CD4-positive, CD25-positive, alpha-beta regulatory T cell (primary cell): ENCODE data around the gene SLC9A5. TPM values are rescaled to one million over a fixed set of nuclear protein-coding genes. Genes with fewer than 3 reads are reported as not detected.
A peak's percentile ranks its signal among the peaks of the same experiment; 100 is the strongest.

Experiments used
- ATAC-seq, 2 donors: fragments of 150-1000 bp; cut with Tn5 transposase; one replicate each; pipeline ENCODE4 v1.10.0; 2021; ENCODE audit warnings: low read depth in 2 of 2, moderate number of reproducible peaks in 2 of 2, moderate library complexity in 1 of 2
- DNase-seq, 3 donors: peaks; one replicate each; pipeline versions ENCODE4 v3.0.0 to v3.0.0-alpha.2; 2012 to 2022; ENCODE audit warnings: mixed read lengths in 1 of 3
- H3K27ac ChIP-seq: one replicate; pipeline ENCODE4 v1.7.0; 2013; ENCODE audit warnings: mild to moderate bottlenecking, low read length; ENCODE audit not compliant: insufficient read depth, poor library complexity, severe bottlenecking
- H3K27me3 ChIP-seq: one replicate; pipeline ENCODE4 v1.7.0; 2013; ENCODE audit warnings: low read length; ENCODE audit not compliant: control insufficient read depth, insufficient read depth
- H3K36me3 ChIP-seq: one replicate; pipeline ENCODE4 v1.7.0; 2013; ENCODE audit warnings: mild to moderate bottlenecking, low read length, moderate library complexity; ENCODE audit not compliant: control insufficient read depth, insufficient read depth
- H3K4me1 ChIP-seq: 2 replicates; pipeline ENCODE4 v1.7.0; 2013; ENCODE audit warnings: mild to moderate bottlenecking, low read length; ENCODE audit not compliant: insufficient read depth, control insufficient read depth, poor library complexity, severe bottlenecking
- H3K4me3 ChIP-seq: one replicate; pipeline ENCODE4 v1.7.0; 2013; ENCODE audit warnings: low read depth, mild to moderate bottlenecking, low read length, moderate library complexity
- H3K9me3 ChIP-seq, 2 experiments: 1 replicate in 1 of 2; 2 replicates in 1 of 2; pipeline ENCODE4 v1.7.0; 2013; ENCODE audit warnings: low read length in 2 of 2, mild to moderate bottlenecking in 1 of 2, moderate library complexity in 1 of 2; ENCODE audit not compliant: control insufficient read depth in 2 of 2
- H3K27ac Mint-ChIP-seq, 3 donors: one replicate each; pipeline ENCODE4 v1.8.0; 2020 to 2022; ENCODE audit warnings: mild to moderate bottlenecking in 3 of 3, mixed read lengths in 3 of 3, moderate library complexity in 2 of 3
- H3K27me3 Mint-ChIP-seq: one replicate; pipeline ENCODE4 v1.8.0; 2022; ENCODE audit warnings: mild to moderate bottlenecking, mixed read lengths
- H3K36me3 Mint-ChIP-seq: one replicate; pipeline ENCODE4 v1.8.0; 2020; ENCODE audit warnings: mixed read lengths
- H3K4me1 Mint-ChIP-seq, 4 donors: one replicate each; pipeline ENCODE4 v1.8.0; 2020 to 2022; ENCODE audit warnings: mixed read lengths in 4 of 4, mild to moderate bottlenecking in 1 of 4
- H3K4me3 Mint-ChIP-seq, 4 donors: one replicate each; pipeline ENCODE4 v1.8.0; 2020 to 2022; ENCODE audit warnings: mild to moderate bottlenecking in 4 of 4, mixed read lengths in 4 of 4, moderate library complexity in 3 of 4
- H3K9me3 Mint-ChIP-seq, 7 donors: one replicate each; pipeline ENCODE4 v1.8.0; 2020 to 2022; ENCODE audit warnings: mixed read lengths in 7 of 7, mild to moderate bottlenecking in 3 of 7, moderate library complexity in 2 of 7
- polyA plus RNA-seq, 4 donors: library from polyadenylated mRNA; unstranded; fragments of 300-500 nt; fragmentation: Illumina TruSeq; gene quantifications; one replicate each; pipeline ENCODE4 v1.2.3, GENCODE V29; 2021
- total RNA-seq: library from RNA; stranded (reverse); gene quantifications from one replicate; pipeline ENCODE4 v1.2.3, GENCODE V29; 2022

Gene SLC9A5
- total and polyA plus RNA-seq, 5 donors from 2014 or later: 1.3 TPM; not detected in 4

DNA sequence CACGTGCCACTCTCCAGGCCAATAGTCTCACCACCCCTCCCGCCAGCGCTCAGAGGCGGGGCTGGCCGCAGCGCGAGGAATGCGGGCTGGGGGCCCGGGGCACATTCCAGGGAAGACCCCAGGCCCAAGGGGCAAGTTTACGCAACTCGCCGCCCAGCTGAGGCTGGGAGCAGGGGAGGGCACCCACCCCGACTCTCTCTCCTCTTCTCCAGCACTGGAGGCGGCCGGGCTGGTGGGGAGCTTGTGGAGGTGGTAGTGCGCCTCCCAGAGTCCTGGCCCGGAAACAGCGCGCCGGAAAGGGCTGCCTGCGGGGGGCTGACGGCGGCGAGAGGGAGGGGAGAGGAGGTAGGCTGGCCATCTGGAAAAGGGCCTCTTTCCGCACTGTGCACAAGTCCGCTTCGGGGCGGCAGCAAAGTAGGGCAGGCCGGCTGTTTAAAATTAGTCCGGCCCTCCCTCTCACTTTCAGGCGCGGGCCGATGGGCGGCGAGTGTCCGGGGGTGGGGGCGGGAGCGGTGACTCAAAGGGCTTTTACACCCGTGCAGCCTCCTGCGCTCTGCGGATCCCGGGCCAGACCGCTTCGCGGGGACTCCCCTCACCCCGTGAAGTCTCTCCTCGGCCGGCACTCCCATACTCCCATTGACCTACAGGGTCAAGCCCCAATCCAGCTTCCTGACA, 2.6 kb upstream of the SLC9A5 start:
- Histone ChIP-seq H3K4me3 (no peak overlapping the region), H3K27ac (peak overlapping the region; percentile 68), H3K4me1 (peaks cover 56% of the 10 kb centered on the region), H3K27me3 (peaks cover 13% of the 10 kb centered on the region), H3K9me3 (no peaks in the 10 kb centered on the region), H3K36me3 (no peaks in the 10 kb centered on the region)
- ATAC-seq (no peak), DNase-seq (peak; percentile 33 to 65 (median 35))
- peak overlapping the region; percentile 89 to 96 (median 91) for H3K4me3 Mint-ChIP-seq
- H3K27ac Mint-ChIP-seq: peak overlapping the region in 2 of 3 donors; percentile 91 to 93
- peaks cover 9 to 55% (median 32%) of the 10 kb centered on the region in 4 donors for H3K4me1 Mint-ChIP-seq
- peaks cover 26% of the 10 kb centered on the region for H3K27me3 Mint-ChIP-seq
- H3K36me3 Mint-ChIP-seq: no peaks in the 10 kb centered on the region
- no peaks in the 10 kb centered on the region for H3K9me3 Mint-ChIP-seq

DNA sequence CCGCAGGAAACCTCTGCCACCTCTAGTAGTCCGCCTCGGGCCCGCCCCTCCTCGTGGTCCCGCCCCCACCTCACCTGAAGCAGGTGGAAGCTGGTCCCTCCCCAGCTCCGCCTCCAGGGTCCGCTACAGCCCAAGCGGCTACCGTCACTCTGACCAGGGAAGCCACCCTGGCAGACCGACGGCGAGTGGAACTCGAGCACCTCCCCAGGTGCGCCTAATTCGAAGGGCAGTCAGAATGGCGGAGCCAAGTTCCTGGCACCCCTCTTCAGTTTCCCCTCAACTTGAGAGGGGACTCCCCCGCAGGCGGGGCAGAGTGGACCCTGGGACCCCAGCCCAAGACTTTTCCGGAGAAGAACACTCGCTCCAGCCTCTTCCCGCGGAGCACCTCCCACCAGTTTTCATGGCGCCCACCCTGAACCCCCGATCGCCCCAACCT, 2.0 kb upstream of the SLC9A5 start:
- no peak for ATAC-seq
- H3K4me3 Mint-ChIP-seq: peak overlapping the region; percentile 89 to 96 (median 91)
- H3K9me3 Mint-ChIP-seq: no peaks in the 10 kb centered on the region
- Histone ChIP-seq H3K4me3 (peak overlapping the region; percentile 59), H3K27me3 (peaks cover 13% of the 10 kb centered on the region), H3K36me3 (no peaks in the 10 kb centered on the region), H3K9me3 (no peaks in the 10 kb centered on the region), H3K27ac (peak overlapping the region; percentile 68), H3K4me1 (peaks cover 56% of the 10 kb centered on the region)
- peak; percentile 37 to 56 (median 51) for DNase-seq
- peaks cover 9 to 55% (median 32%) of the 10 kb centered on the region in 4 donors for H3K4me1 Mint-ChIP-seq
- peaks cover 29% of the 10 kb centered on the region for H3K27me3 Mint-ChIP-seq
- H3K36me3 Mint-ChIP-seq: no peaks in the 10 kb centered on the region
- peak overlapping the region; percentile 80 to 93 (median 91) for H3K27ac Mint-ChIP-seq

DNA sequence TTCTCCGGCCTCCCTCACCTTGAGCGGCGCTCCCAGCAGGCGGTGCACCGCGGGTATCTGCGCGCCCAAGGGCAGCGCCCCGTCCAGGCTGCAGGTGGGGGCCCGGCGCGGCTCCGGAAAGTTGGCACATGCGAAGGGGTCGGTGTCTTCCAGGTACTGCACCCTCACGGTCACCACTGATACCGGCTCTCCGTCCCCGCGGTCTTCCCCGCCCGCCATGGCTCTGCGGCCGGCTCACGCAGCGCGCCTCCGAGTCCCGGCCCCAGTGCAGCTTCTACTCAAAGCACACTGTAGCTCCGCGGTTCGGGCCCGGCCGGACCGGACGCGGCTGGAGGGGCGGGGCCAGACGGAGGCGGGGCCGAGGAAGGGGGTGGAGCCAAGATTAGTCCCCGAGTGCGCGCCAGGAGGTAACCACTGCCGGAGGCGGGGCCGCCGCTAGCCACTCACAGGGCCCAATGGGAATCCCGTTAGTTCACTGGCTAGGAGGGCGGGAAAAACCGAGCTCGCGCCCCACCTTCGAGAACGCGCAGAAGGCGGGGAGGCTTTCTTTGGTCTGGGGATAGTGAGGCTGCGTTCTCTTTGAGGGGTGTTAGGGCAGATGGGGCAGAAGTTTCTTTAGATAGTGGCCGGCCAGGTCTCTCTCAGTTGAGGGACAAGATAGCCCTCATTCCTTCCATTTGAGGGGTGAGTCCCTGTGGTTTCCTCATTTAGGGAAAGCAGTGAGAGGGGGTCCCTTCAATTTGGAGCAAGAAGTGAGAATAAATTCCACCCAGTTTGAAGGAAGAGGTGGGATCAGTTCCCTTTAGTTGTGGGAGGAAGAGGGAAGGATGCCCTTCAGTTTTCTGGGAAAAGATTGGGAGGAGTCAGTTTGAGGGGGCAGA, 1.3 kb upstream of the SLC9A5 start, which contains the start of gene FHOD1:
TSS of gene FHOD1 (minus strand) at position 290 of the 881 bp plus-strand sequence. CDS start at position 219, 71 bp downstream.
- peak within 1 kb of the TSS; percentile 68 for H3K27ac ChIP-seq
- no peaks in the 10 kb centered on the region for H3K9me3 ChIP-seq
- ATAC-seq: peak; percentile 78 to 80
- Mint-ChIP-seq H3K36me3 (no peaks in the 10 kb centered on the region), H3K27ac (peak within 1 kb of the TSS; percentile 80 to 93 (median 91)), H3K4me3 (peak within 1 kb of the TSS; percentile 89 to 96 (median 91)), H3K27me3 (peaks cover 31% of the 10 kb centered on the region), H3K9me3 (no peaks in the 10 kb centered on the region), H3K4me1 (peaks cover 9 to 55% (median 32%) of the 10 kb centered on the region in 4 donors)
- no peaks in the 10 kb centered on the region for H3K36me3 ChIP-seq
- peak; percentile 91 to 97 (median 93) for DNase-seq
- peaks cover 56% of the 10 kb centered on the region for H3K4me1 ChIP-seq
- peak within 1 kb of the TSS; percentile 72 for H3K4me3 ChIP-seq
- peaks cover 13% of the 10 kb centered on the region for H3K27me3 ChIP-seq

DNA sequence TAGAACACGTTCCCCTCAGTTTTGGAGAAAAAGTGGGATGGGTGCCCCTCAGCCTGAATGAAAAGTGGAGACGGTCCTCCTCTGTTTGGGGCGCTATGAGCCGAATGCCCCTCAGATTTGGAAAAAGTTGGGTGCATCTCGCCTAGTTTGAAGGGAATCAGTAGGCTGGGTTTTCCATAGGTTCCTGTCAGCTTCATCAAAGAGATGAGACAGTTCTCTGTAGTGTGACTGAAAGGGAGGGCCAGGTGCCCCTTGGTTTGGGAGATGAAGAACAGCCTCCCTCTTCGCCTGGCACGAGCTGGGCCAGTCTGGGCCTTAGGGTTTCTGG, 742 bp upstream of the SLC9A5 start:
- Mint-ChIP-seq H3K4me3 (peak overlapping the region; percentile 89 to 96 (median 91)), H3K4me1 (peaks cover 5 to 55% (median 31%) of the 10 kb centered on the region in 4 donors), H3K27ac (peak overlapping the region in 2 of 3 donors; percentile 85 to 93), H3K27me3 (peaks cover 31% of the 10 kb centered on the region), H3K36me3 (no peaks in the 10 kb centered on the region), H3K9me3 (no peaks in the 10 kb centered on the region)
- Histone ChIP-seq H3K36me3 (no peaks in the 10 kb centered on the region), H3K4me3 (peak overlapping the region; percentile 72), H3K4me1 (peaks cover 56% of the 10 kb centered on the region), H3K27ac (peak overlapping the region; percentile 68), H3K27me3 (peaks cover 13% of the 10 kb centered on the region), H3K9me3 (no peaks in the 10 kb centered on the region)
- ATAC-seq (no peak), DNase-seq (peak in 1 of 3 donors; percentile 24)

GRCh38 chr16:67249178-67250044, 632 bp downstream of the SLC9A5 start:
- Mint-ChIP-seq H3K36me3 (no peaks in the 10 kb centered on the region), H3K27ac (peak overlapping the region in 2 of 3 donors; percentile 48 to 82), H3K4me3 (peak overlapping the region; percentile 74 to 95 (median 87)), H3K27me3 (peaks cover 31% of the 10 kb centered on the region), H3K9me3 (no peaks in the 10 kb centered on the region), H3K4me1 (peaks cover 2 to 46% (median 29%) of the 10 kb centered on the region in 4 donors)
- H3K4me1 ChIP-seq: peaks cover 47% of the 10 kb centered on the region
- no peak overlapping the region for H3K27ac ChIP-seq
- no peaks in the 10 kb centered on the region for H3K36me3 ChIP-seq
- H3K27me3 ChIP-seq: peaks cover 13% of the 10 kb centered on the region
- H3K9me3 ChIP-seq: no peaks in the 10 kb centered on the region
- no peak overlapping the region for H3K4me3 ChIP-seq
- DNase-seq (no peak), ATAC-seq (no peak)

DNA sequence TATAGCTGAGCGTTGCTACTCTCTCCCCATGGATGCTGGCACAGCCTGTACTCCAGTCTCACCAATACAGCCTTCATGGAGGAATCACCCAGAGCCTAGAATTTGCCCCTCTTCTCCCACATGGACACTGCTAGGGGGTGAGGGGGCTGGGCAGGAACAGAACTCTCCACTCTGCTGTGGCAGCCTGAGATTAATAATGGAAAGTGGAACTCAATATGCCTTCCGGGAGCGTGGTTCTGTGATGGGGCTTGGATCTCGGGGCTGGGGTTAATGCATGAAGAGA, 1.2 kb downstream of the SLC9A5 start:
- peaks cover 13% of the 10 kb centered on the region for H3K27me3 ChIP-seq
- Mint-ChIP-seq H3K36me3 (no peaks in the 10 kb centered on the region), H3K9me3 (no peaks in the 10 kb centered on the region), H3K4me1 (peaks cover 0 to 40% (median 24%) of the 10 kb centered on the region in 4 donors), H3K27me3 (peaks cover 31% of the 10 kb centered on the region), H3K4me3 (peak overlapping the region; percentile 74 to 95 (median 87)), H3K27ac (peak overlapping the region in 2 of 3 donors; percentile 48 to 82)
- DNase-seq (no peak), ATAC-seq (no peak)
- no peaks in the 10 kb centered on the region for H3K9me3 ChIP-seq
- H3K4me1 ChIP-seq: peaks cover 41% of the 10 kb centered on the region
- no peaks in the 10 kb centered on the region for H3K36me3 ChIP-seq
- H3K27ac ChIP-seq: no peak overlapping the region
- no peak overlapping the region for H3K4me3 ChIP-seq
